ENCODE measurements around the gene DGKI.

DNA sequence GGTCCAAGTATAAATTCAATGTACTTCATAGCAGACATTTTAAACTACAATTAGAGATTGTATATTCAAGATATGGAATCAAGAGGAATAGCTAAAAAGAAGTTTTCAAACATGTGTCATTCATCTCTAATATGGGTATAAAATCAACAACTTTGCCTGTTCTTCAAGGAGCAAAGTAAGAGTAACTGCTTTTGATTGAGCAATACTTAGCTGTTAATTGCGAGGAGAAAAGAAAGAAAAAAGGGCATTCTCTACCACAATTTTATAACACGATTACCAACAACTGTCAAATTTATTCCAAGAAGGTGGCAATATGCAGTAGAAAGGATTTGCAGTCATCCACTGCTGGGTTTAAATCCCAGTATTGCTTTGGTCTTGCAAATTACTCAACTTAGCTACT lies 356.9 kb downstream of the DGKI start:
- no peak for TF ChIP-seq RCOR1 (IDR thresholded peaks at IDR 0.05; ENCODE audit: borderline replicate concordance in 1 of 2, low read depth in 2 of 2, low read length in 2 of 2)
- TF ChIP-seq SIRT6 (IDR thresholded peaks at IDR 0.05; ENCODE audit: low read depth, low read length), result no peak
- TF ChIP-seq, protein P1, sequence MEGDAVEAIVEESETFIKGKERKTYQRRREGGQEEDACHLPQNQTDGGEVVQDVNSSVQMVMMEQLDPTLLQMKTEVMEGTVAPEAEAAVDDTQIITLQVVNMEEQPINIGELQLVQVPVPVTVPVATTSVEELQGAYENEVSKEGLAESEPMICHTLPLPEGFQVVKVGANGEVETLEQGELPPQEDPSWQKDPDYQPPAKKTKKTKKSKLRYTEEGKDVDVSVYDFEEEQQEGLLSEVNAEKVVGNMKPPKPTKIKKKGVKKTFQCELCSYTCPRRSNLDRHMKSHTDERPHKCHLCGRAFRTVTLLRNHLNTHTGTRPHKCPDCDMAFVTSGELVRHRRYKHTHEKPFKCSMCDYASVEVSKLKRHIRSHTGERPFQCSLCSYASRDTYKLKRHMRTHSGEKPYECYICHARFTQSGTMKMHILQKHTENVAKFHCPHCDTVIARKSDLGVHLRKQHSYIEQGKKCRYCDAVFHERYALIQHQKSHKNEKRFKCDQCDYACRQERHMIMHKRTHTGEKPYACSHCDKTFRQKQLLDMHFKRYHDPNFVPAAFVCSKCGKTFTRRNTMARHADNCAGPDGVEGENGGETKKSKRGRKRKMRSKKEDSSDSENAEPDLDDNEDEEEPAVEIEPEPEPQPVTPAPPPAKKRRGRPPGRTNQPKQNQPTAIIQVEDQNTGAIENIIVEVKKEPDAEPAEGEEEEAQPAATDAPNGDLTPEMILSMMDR (IDR thresholded peaks at IDR 0.05 in 2 of 3, conservative IDR thresholded peaks at IDR 0.05 in 1 of 3; ENCODE audit: insufficient read depth in 2 of 3, low read depth in 1 of 3, low read length in 3 of 3), result no peak
- TF ChIP-seq EP400 (IDR thresholded peaks at IDR 0.05), result no peak
- no peak for TF ChIP-seq SRF (CRISPR knock-in tag; IDR thresholded peaks at IDR 0.05)
- no peak for TF ChIP-seq NONO (IDR thresholded peaks at IDR 0.05; ENCODE audit: low read depth in 2 of 2, low read length in 1 of 2)
- TF ChIP-seq JUND (IDR thresholded peaks at IDR 0.05; ENCODE audit: borderline replicate concordance, low read depth, low read length), result no peak
- TF ChIP-seq JUND (tag; IDR thresholded peaks at IDR 0.05; ENCODE audit: borderline replicate concordance, low read depth, low read length), result no peak
- TF ChIP-seq FOXA1 (IDR thresholded peaks at IDR 0.05; ENCODE audit: borderline replicate concordance), result no peak
- no peak for TF ChIP-seq EZH2 (IDR thresholded peaks at IDR 0.05; ENCODE audit: borderline replicate concordance, low read depth, low read length)
- TF ChIP-seq, protein P2, sequence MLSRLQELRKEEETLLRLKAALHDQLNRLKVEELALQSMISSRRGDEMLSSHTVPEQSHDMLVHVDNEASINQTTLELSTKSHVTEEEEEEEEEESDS (CRISPR knock-in tag; IDR thresholded peaks at IDR 0.05), result no peak
- peak; percentile 55 for TF ChIP-seq CEBPB (tag; IDR thresholded peaks at IDR 0.05)
- TF ChIP-seq RFX1 (IDR thresholded peaks at IDR 0.05), result no peak
- TF ChIP-seq TARDBP (IDR thresholded peaks at IDR 0.05), result no peak
